Liver (tissue), 3 donors: ENCODE measurements around the gene MND1.

Experiments
- ATF3 ChIP-seq: IDR thresholded peaks from 2 replicates; pipeline ENCODE4 v1.6.1; 2016; ENCODE audit warnings: antibody characterized with exemption
- JUND ChIP-seq, 2 donors: IDR thresholded peaks; 2 replicates each; pipeline ENCODE4 v1.6.1; 2016; ENCODE audit warnings: antibody characterized with exemption in 2 of 2
- RAD21 ChIP-seq, 2 donors: IDR thresholded peaks; 2 replicates each; pipeline ENCODE4 v1.6.1; 2016; ENCODE audit warnings: antibody characterized with exemption in 2 of 2, mild to moderate bottlenecking in 2 of 2
- SP1 ChIP-seq: IDR thresholded peaks from 2 replicates; pipeline ENCODE4 v1.6.1; 2018; ENCODE audit warnings: antibody characterized with exemption, mild to moderate bottlenecking
- TF ChIP-seq, protein P1 (sequence below): fragments of 150-350 bp; IDR thresholded peaks from 2 replicates; pipeline ENCODE4 v1.5.1; 2017; ENCODE audit warnings: improper control_type of control experiment, low read depth, low read length; ENCODE audit not compliant: missing input control
- donor health status: healthy.
- donor health status: healthy.

- TF ChIP-seq, protein P1, sequence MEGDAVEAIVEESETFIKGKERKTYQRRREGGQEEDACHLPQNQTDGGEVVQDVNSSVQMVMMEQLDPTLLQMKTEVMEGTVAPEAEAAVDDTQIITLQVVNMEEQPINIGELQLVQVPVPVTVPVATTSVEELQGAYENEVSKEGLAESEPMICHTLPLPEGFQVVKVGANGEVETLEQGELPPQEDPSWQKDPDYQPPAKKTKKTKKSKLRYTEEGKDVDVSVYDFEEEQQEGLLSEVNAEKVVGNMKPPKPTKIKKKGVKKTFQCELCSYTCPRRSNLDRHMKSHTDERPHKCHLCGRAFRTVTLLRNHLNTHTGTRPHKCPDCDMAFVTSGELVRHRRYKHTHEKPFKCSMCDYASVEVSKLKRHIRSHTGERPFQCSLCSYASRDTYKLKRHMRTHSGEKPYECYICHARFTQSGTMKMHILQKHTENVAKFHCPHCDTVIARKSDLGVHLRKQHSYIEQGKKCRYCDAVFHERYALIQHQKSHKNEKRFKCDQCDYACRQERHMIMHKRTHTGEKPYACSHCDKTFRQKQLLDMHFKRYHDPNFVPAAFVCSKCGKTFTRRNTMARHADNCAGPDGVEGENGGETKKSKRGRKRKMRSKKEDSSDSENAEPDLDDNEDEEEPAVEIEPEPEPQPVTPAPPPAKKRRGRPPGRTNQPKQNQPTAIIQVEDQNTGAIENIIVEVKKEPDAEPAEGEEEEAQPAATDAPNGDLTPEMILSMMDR, result no peak
- TF ChIP-seq RAD21 (IDR thresholded peaks at IDR 0.05) (no peak), JUND (IDR thresholded peaks at IDR 0.05) (no peak), ATF3 (no peak), SP1 (no peak)
Observed at GRCh38 chr4:153399358-153399757, 54.9 kb downstream of the MND1 start.
